Kasumi-1 (cell line): ENCODE results near the gene GRID1.

Experiments used
- DNase-seq, 2 experiments: peaks; one replicate each; lab custom pipeline; 2025; lab: John Stamatoyannopoulos, UW

Gene GRID1

DNA sequence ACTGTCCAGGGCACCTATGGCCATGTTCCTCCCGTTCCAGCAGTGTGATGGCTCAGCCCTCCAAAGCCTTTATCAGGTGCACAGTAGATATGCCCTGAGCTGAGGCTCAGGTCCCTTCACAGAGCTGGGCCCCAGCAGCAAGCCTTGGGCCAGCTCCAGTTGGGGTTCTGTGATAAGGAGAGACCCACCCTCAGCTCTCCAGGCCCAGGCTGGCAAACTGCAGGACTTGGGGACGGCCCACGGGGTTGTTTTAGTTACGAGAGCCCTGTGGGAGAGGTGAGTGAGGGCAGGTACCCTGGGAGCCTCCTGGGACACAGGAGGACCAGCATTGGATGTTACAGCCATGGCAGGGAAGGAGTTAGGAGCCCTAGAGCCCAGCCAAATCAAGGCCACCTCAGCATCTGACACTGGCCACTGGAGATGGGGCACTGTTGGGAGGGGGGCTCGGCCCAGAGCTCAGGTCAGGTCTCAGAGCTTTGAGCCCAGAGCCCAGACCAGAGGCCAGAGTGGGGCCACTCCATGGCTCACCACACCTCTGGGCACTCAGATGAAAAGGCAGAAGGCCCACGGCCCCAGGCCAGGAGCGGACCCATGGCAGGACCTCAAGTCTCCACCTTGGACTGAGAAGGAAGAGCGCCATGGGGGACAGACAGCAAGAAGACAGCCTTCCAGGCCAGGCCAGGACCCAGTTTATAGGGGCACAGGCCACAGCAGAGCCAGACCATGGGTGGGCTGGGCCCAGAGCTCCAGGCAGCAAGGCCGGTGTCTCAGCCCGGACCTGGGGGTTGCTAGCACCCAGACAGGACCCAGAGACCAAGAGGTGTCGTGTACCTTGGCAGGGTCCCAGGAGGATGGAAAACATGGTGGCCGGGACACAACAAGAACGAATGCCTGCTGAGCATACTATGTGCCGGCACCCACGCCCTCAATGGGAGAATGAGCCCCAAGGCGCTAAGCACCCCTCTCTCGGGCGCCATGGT lies 12.8 kb downstream of the GRID1 start:
- no peak for DNase-seq

- DNase-seq: no peak
Measured at GRCh38 chr10:86350897-86351296, 15.7 kb downstream of the GRID1 start.

- no peak for DNase-seq
Measured at GRCh38 chr10:86349940-86350630, 16.5 kb downstream of the GRID1 start.

DNA sequence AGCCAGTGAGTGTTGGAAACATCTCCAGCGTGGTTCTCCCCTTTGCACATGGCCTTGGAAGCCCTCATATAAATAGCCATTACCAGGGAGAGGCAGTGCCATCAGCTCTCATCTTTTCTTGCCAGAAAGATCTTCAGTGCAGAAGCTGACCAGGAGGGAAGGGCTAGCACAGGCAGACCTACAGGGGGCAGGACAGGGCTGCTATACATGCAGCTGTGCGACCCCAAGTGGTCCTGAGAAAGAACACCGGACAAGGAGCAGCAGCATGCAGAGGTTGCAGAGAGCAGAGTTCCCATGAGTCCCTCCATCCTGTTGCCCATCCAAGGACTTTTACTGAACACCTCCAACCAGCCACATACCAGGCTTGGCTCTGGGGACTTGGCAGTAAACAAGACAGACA lies 17.1 kb downstream of the GRID1 start:
- peak; percentile 70 to 71 for DNase-seq

DNA sequence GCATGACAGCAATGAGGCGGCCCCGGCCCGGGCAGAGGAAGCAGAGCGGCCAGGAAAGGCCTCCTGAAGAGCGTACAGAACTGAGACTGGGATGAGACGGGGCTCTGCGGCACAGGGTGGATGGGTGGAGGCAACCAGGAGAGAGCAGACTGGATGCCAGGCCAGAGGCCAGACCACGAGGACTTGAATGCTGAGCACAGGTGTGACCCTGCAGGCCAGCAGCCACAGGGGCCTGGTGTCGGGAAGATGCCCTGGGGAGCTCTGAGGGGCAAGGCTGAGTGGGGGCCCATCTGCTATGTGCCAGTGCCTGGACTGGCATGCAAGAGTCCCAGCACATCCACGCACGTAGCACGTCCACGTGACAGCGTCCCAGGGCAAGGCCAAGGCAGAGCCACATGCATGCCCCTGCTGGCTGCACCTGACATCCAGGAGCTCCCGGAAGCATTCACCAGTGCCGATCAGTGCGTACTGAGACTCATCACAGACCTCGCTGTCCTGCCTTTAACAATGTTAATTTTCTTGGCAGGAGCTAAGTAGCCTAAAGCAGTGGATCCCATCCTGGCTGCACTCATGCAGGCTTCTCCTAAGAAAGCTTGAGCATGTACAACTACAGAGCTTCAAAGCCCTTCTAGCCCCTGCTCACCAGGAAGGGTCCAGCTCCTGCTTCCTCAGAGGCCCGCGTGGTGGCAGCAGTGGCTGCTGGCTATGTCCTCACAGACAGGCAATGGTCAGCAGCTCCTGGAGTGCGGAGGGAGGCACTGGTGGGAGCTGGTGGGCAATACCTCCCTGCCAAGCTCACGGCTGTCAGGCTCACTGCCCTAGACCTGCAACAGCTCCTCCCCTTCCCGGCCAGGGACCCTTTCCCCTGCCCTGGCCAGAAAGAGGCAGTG lies 18.0 kb downstream of the GRID1 start:
- no peak for DNase-seq

DNA sequence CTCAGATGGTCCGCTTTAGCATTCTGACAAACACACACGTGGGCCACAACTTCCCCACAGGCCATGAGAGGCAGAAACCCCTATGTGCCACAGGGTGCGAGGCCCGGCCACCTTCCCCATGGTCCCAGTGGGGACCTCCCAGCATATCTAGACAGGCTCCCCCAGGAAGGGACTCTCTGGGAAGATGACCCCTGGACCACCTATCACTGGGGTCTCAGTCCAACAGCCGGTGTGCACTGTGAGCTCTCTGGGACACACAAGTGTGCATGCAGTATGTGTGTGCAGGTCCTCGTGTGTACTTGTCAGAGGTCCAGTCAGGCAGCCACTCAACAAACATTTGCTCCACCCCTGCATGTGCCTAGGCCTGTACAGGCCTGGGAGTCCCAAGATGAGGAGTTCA lies 18.7 kb downstream of the GRID1 start:
- no peak for DNase-seq

DNA sequence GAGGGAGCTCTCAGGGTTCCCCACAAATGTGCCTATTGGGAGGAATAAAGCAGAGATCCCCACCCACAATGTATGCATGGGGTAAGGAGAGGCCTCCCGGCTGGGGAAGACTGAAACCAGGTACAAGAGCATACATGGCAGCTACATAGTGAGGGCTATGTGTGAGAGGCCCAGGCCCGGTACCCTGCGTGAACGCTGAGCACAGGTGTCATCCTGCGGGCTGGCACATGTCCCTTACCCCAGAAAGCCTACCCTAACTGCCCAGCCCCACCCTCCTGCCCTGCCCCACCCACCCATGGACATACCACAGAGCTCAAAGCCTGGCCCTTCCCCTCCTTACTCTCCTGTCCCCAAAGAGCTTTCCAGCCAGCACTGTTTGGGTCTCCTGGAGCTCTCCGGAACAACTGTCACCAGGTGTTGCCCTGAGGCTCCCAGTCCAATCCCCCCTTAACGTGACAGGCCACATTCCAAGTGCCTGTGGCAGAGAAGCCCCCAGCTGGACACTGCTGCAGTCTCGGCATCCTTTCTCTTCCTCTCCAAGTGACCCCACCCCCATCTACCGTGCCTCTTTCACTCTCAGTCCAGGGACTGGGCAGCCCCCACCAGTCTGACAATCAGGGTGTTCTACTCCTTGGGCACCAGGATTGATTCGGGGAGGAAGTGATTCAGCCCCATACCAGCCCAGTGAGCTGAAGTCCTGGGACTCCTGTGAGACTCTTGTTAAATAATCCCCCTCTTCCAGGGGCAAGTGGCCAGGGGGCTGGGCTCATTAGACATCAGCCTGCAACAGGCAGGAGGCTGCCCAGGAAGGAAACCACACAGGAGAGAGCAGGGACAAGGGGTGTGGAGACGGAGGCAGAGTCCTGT lies 19.6 kb downstream of the GRID1 start:
- DNase-seq: no peak

DNA sequence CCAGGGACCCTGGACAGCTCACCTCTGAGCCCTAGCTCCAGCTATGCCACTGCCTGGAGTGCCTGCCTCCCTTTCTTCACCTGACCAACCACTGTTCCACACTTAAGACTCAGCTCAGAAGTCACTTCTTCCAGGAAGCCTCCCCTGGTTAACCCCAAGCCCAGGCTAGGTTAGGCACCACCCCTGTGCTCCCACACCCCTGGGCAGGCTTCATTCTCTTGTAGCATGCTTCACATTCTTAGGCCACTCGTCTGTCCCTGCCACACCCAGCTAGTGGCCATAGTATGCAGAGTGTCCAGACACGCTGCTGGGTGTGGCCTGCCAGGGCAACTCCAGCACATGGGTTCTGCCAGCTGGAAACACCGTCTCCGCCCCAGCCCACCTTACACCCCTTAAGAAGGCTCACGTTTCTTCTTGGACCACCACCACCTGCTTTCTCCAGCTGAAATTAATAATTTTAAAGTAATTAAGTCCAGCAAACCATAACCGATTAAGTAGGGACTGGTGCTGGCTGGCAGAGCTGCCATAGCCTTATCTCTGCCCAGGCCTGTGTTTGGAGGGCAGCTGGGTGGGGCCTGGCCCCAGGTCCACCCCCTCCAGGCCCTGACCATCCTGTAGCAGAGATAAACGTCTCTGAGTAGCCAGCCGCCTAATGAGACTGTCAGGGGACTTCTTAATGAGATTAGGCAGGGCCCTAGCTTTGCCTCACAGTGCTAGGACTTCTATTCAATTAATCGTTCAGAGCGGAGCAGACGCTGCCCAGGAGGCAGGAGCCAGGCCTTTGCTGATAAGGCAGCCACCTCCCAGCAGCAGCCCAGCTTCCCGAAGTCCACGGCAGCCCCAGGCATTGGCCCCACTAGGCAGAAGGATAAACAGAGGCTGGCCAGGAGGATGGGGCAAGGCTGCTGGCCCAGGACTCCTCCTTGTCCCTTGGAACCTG lies 20.5 kb downstream of the GRID1 start:
- no peak for DNase-seq

DNA sequence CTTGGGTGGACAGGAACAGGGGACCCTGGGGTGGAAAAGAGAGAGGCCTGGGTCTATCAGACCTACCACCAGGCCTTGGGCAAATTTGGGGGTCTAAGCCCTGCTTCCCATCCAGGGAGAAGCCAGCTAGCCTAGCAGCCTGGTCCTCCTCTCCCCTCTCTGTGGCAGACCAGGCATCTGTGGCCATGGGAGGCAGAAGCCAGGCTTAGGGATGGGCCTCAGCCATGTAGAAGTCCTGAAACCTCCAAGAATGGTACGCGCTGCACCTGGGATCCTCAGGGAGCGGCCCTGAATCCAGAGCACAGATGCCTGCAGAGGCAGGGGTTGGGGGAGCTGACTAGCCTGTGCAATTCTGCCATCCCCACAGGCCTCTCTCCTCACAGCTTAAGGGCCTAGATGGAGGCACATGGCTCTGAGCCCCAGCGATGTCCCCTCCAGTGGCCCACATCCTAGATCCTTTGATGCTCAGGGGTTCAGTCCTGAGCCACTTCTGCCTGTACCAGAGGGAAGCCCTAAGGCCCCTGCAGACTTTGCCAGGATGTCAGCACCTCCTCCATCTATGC lies 21.2 kb downstream of the GRID1 start:
- no peak for DNase-seq

- DNase-seq: peak in 1 of 2 experiments; percentile 15
Measured at GRCh38 chr10:86344714-86345161, 21.9 kb downstream of the GRID1 start.

DNA sequence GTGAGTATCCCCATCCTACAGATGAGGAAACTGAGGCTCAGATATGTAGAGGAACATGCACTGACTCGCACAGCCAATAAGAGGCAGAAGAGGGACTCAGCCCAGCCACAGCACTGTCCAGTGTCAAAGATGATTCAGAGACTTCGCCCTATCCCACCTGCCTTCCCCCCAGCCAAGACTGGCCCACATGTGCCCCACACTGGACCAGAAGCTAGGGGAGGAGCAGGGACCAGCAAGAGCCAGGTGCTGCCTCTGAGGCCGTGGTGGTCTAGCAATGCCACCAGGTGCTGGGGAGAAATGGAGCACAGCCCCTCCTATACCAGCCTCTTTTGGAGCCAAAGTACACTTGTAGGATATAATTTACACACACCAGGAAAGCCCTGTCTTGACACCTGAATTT lies 22.3 kb downstream of the GRID1 start:
- no peak for DNase-seq

DNA sequence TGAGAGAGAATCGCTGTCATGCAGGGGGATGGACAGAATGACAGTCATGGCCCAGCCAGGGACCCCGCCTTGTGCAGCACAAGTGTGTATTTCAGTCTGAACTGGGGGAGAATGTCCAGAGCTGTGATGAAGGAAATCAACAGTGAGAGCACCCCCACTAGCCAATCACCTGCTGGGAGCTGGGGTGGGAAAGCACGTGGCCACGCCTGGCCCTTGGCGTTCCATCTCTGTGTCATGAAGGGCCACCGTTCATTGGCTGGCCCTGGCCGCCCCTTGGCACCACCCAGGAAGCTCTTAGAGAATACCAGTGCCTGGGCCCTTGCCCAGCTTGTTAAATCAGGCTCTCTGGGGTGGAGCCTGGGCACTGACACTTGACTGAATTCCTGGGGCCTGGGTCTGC lies 22.8 kb downstream of the GRID1 start:
- DNase-seq: no peak

GRCh38 chr10:86342111-86342863 lies 24.3 kb downstream of the GRID1 start:
- DNase-seq: no peak

DNA sequence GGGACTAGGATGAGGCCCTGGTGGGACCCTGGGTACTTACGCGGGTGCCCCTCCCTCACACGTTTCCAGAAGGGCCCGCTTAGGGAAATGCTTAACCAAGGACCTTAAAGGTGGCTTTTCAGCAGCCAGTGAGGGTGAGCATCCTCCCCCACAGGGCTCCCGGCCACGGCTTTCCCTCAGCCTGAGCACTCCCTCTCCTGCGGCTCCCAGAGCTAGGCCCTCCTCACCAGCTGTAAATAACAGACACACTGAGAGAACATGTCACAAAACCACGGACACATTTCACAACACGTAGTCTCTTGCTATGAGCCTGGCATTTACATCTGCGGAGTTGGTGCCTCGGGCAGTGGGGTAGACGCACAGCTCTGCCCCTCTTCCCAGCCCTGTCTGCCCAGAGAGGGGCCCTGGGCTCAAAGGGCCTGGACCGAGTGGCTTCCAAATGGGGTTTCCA lies 25.2 kb downstream of the GRID1 start:
- DNase-seq: no peak

- no peak for DNase-seq
Measured at GRCh38 chr10:86340991-86341260, 25.7 kb downstream of the GRID1 start.

DNA sequence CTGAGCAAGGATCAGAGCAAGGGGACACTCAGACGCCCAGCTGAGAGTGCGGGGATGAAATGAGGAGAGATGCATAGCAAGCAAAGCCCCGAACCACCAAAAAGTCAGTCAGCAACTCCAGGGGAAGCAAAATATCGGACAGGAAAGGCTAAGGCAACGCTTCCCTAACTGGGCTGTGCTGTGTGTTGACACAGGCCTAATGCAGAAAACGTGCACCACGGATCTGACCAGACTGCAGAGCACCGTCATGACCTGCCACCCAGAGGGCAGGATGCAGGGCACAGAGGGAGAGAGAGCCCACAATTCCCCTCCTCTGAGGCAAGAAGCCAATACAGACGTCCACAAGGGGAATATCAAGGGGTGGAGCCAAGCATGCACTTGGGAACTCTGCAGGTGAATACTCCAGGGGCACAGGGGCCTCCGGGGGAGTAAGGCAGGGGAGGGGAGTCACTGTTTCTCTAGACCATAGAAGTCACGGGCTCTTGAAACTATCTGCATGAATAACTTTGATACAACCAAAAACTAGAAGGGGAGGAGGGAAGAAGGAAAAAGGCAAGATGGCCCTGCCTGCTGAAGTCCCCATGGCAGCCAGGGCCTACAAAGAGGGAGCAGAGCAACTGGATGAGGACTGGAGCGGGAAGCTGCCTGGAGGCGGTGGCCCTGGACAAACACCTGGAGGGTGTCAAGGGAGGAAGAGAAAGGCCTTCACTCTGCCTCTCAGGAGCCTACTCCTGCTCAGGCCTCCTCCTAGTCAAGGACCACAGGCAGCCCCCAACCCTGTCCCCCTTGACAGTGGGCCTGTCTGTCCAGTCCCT lies 26.2 kb downstream of the GRID1 start:
- no peak for DNase-seq

GRCh38 chr10:86339226-86339865 lies 27.2 kb downstream of the GRID1 start:
- no peak for DNase-seq

DNA sequence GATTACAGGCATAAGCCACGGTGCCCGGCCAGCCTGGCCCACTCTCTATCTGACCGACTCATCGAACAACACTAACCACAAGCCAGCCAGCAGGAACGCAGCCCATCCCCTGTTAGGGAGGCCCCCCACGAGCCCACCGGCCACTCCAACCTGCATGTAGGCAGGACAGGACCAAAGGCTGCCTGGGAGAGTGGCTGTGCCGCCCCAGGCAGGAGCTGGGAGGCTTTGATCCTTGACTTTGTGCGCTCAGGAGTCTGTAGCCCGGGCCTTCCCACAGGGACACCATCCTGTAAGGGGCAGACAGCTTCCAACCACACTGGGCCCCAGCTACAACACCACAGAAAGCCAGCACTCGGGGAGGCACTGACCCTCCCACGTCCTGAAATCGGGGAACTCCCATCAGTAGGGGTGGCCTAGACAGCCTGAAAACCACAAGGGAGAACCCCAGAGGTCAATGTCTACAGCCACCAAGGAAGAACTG lies 29.4 kb downstream of the GRID1 start:
- DNase-seq: no peak
